ENCODE measurements around the gene OR5K2.

- no peak for TF ChIP-seq CTCF (IDR thresholded peaks at IDR 0.05)
- TF ChIP-seq EP300 (IDR thresholded peaks at IDR 0.05), result no peak
- no peak for TF ChIP-seq POLR2AphosphoS5 (IDR thresholded peaks at IDR 0.05)
Measured at GRCh38 chr3:98532709-98533571, 35.5 kb downstream of the OR5K2 start.

All from suprapubic skin (tissue), 4 donors.